Testis (tissue), 2 donors: ENCODE results near the gene TLE5.

Experiments used
- POLR2A ChIP-seq: fragments of 450-650 bp; IDR thresholded peaks from one replicate; pipeline ENCODE4 v1.6.1; 2017; ENCODE audit warnings: antibody characterized with exemption, mild to moderate bottlenecking, moderate library complexity
- TF ChIP-seq, protein P1 (sequence below), 3 experiments: fragments of 450-650 bp in 2 of 3; fragments of 200-600 bp in 1 of 3; sonication (generic) in 1 of 3; IDR thresholded peaks; one replicate each; pipeline ENCODE4 v1.5.1; 2016 to 2019; ENCODE audit warnings: antibody characterized with exemption in 3 of 3, mild to moderate bottlenecking in 2 of 3, moderate library complexity in 1 of 3

GRCh38 chr19:3046698-3047495, 15.4 kb downstream of the TLE5 start:
- TF ChIP-seq, protein P1, sequence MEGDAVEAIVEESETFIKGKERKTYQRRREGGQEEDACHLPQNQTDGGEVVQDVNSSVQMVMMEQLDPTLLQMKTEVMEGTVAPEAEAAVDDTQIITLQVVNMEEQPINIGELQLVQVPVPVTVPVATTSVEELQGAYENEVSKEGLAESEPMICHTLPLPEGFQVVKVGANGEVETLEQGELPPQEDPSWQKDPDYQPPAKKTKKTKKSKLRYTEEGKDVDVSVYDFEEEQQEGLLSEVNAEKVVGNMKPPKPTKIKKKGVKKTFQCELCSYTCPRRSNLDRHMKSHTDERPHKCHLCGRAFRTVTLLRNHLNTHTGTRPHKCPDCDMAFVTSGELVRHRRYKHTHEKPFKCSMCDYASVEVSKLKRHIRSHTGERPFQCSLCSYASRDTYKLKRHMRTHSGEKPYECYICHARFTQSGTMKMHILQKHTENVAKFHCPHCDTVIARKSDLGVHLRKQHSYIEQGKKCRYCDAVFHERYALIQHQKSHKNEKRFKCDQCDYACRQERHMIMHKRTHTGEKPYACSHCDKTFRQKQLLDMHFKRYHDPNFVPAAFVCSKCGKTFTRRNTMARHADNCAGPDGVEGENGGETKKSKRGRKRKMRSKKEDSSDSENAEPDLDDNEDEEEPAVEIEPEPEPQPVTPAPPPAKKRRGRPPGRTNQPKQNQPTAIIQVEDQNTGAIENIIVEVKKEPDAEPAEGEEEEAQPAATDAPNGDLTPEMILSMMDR (IDR thresholded peaks at IDR 0.05) = no peak
- TF ChIP-seq POLR2A = no peak
